SK-N-SH (cell line): ENCODE measurements around the gene CENPE.

ENCODE experiments used
- CTCF ChIP-seq: fragments of 200-600 bp; sonication (generic); IDR thresholded peaks from 2 replicates; pipeline ENCODE4 v1.6.1; 2017; ENCODE audit warnings: antibody characterized with exemption, mild to moderate bottlenecking, moderate library complexity
- EP300 ChIP-seq, 2 experiments: IDR thresholded peaks; 2 replicates each; pipeline versions ENCODE4 v1.4.0 to v1.6.1; 2012; ENCODE audit warnings: borderline replicate concordance in 1 of 2, low read depth in 1 of 2, low read length in 1 of 2
- EZH2phosphoT487 ChIP-seq: fragments of 200-600 bp; sonication (generic); IDR thresholded peaks from 2 replicates; pipeline ENCODE4 v1.6.1; 2017; ENCODE audit warnings: low read depth, mixed run types, mild to moderate bottlenecking, antibody characterized with exemption, moderate library complexity, borderline replicate concordance
- GABPA ChIP-seq: IDR thresholded peaks from 2 replicates; pipeline ENCODE4 v1.4.0; 2012; ENCODE audit warnings: low read depth, mild to moderate bottlenecking
- USF2 ChIP-seq: fragments of 150-350 bp; IDR thresholded peaks from 2 replicates; pipeline ENCODE4 v1.6.1; 2017; ENCODE audit warnings: antibody characterized with exemption, low read length, low read depth, borderline replicate concordance

- TF ChIP-seq CTCF = no peak
- TF ChIP-seq GABPA = no peak
- TF ChIP-seq EZH2phosphoT487 = no peak
- no peak for TF ChIP-seq EP300 (IDR thresholded peaks at IDR 0.05; ENCODE audit: borderline replicate concordance in 1 of 2, low read depth in 1 of 2, low read length in 1 of 2)
- no peak for TF ChIP-seq USF2
Observed at GRCh38 chr4:103095080-103095479, 103.1 kb downstream of the CENPE start.
